ENCODE data around the gene MATK.

MATK gene

DNA sequence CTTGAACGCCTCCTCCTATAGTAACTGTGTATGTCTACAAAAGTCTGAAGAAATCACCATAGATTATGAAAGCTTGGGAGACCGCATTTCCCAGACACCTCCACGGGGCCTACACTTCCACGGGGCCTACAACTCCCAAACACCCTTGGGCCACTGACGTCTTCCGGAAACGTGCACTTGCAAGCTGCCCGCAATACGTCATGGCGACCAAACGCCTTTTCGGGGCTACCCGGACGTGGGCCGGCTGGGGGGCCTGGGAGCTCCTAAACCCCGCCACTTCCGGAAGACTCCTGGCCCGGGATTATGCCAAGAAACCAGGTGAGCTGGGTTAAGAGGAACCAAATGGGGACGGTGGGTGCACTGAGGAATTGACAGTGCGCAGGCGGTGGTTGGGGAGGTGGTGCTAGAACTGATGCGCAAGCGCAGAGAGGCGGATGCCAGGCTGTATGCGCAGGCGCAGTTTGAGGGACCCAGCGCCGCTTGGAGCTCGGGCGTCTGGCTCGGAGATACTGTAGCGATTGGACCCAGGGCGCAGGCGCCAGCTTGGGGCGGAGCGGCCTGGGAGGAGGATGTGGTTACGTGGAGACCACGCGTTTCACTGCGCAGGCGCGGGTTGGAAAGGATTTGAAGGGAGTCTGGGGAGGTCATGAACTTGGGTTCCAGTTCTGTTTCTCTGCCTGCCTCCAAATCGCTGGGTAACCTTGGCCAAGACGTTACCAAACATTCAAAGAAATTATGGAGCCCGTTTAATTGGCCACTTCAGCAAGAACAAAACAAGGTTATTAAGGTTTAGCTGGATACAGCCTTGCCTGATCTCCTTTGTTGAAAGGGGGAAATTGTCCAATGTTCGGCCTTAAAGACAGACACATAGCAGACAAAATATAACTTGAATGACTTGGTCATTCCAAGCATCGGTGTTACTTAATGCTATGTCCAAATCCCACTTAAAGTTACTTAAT, 23.4 kb downstream of the MATK start, which contains the start of gene MRPL54 (continued):
- TF ChIP-seq, protein P1, sequence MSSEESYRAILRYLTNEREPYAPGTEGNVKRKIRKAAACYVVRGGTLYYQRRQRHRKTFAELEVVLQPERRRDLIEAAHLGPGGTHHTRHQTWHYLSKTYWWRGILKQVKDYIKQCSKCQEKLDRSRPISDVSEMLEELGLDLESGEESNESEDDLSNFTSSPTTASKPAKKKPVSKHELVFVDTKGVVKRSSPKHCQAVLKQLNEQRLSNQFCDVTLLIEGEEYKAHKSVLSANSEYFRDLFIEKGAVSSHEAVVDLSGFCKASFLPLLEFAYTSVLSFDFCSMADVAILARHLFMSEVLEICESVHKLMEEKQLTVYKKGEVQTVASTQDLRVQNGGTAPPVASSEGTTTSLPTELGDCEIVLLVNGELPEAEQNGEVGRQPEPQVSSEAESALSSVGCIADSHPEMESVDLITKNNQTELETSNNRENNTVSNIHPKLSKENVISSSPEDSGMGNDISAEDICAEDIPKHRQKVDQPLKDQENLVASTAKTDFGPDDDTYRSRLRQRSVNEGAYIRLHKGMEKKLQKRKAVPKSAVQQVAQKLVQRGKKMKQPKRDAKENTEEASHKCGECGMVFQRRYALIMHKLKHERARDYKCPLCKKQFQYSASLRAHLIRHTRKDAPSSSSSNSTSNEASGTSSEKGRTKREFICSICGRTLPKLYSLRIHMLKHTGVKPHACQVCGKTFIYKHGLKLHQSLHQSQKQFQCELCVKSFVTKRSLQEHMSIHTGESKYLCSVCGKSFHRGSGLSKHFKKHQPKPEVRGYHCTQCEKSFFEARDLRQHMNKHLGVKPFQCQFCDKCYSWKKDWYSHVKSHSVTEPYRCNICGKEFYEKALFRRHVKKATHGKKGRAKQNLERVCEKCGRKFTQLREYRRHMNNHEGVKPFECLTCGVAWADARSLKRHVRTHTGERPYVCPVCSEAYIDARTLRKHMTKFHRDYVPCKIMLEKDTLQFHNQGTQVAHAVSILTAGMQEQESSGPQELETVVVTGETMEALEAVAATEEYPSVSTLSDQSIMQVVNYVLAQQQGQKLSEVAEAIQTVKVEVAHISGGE (tag by site-specific recombination; conservative IDR thresholded peaks at IDR 0.05; ENCODE audit: low read depth): peak; percentile 96
- TF ChIP-seq ZNF521 (tag by site-specific recombination; IDR thresholded peaks at IDR 0.05) (no peak), ZNF473 (tag by site-specific recombination; IDR thresholded peaks at IDR 0.05) (no peak), ZNF76 (tag by site-specific recombination; IDR thresholded peaks at IDR 0.05; ENCODE audit: borderline replicate concordance, low read depth) (peak; percentile 98), MEIS1 (CRISPR knock-in tag; IDR thresholded peaks at IDR 0.05; ENCODE audit: borderline replicate concordance) (no peak), ZNF544 (tag by site-specific recombination; IDR thresholded peaks at IDR 0.05) (no peak), ZNF776 (tag by site-specific recombination; IDR thresholded peaks at IDR 0.05; ENCODE audit: borderline replicate concordance) (no peak), ZNF626 (tag by site-specific recombination; IDR thresholded peaks at IDR 0.05) (no peak), ZNF335 (tag by site-specific recombination; conservative IDR thresholded peaks at IDR 0.05) (peak; percentile 99), ZXDB (tag by site-specific recombination; IDR thresholded peaks at IDR 0.05) (peak; percentile 85), ZNF24 (tag by site-specific recombination; IDR thresholded peaks at IDR 0.05) (0 out of 2 replicates have a peak, but pooled peaks have one; percentile 34), ZSCAN30 (tag by site-specific recombination; IDR thresholded peaks at IDR 0.05) (no peak), ZBTB7A (tag by site-specific recombination; IDR thresholded peaks at IDR 0.05; ENCODE audit: low read depth) (no peak), ZEB2 (tag by site-specific recombination; IDR thresholded peaks at IDR 0.05) (peak; percentile 94), ZNF529 (tag by site-specific recombination; IDR thresholded peaks at IDR 0.05; ENCODE audit: insufficient replicate concordance) (no peak), SETDB1 (IDR thresholded peaks at IDR 0.05; ENCODE audit: insufficient read length, low read length) (no peak), ZNF391 (tag by site-specific recombination; IDR thresholded peaks at IDR 0.05; ENCODE audit: borderline replicate concordance, low read depth) (no peak; the same call in 1 of the 2 replicates), SP3 (tag by site-specific recombination; IDR thresholded peaks at IDR 0.05) (peak; percentile 70), ZNF596 (tag by site-specific recombination; IDR thresholded peaks at IDR 0.05) (no peak), ZNF654 (tag by site-specific recombination; IDR thresholded peaks at IDR 0.05; ENCODE audit: low read depth) (no peak)
- TF ChIP-seq, protein P2, sequence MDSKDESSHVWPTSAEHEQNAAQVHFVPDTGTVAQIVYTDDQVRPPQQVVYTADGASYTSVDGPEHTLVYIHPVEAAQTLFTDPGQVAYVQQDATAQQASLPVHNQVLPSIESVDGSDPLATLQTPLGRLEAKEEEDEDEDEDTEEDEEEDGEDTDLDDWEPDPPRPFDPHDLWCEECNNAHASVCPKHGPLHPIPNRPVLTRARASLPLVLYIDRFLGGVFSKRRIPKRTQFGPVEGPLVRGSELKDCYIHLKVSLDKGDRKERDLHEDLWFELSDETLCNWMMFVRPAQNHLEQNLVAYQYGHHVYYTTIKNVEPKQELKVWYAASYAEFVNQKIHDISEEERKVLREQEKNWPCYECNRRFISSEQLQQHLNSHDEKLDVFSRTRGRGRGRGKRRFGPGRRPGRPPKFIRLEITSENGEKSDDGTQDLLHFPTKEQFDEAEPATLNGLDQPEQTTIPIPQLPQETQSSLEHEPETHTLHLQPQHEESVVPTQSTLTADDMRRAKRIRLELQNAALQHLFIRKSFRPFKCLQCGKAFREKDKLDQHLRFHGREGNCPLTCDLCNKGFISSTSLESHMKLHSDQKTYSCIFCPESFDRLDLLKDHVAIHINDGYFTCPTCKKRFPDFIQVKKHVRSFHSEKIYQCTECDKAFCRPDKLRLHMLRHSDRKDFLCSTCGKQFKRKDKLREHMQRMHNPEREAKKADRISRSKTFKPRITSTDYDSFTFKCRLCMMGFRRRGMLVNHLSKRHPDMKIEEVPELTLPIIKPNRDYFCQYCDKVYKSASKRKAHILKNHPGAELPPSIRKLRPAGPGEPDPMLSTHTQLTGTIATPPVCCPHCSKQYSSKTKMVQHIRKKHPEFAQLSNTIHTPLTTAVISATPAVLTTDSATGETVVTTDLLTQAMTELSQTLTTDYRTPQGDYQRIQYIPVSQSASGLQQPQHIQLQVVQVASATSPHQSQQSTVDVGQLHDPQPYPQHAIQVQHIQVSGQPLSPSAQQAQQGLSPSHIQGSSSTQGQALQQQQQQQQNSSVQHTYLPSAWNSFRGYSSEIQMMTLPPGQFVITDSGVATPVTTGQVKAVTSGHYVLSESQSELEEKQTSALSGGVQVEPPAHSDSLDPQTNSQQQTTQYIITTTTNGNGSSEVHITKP (tag by site-specific recombination; IDR thresholded peaks at IDR 0.05): peak; percentile 82; the same call in 1 of the 2 replicates
- TF ChIP-seq, protein P3, sequence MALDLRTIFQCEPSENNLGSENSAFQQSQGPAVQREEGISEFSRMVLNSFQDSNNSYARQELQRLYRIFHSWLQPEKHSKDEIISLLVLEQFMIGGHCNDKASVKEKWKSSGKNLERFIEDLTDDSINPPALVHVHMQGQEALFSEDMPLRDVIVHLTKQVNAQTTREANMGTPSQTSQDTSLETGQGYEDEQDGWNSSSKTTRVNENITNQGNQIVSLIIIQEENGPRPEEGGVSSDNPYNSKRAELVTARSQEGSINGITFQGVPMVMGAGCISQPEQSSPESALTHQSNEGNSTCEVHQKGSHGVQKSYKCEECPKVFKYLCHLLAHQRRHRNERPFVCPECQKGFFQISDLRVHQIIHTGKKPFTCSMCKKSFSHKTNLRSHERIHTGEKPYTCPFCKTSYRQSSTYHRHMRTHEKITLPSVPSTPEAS (tag by site-specific recombination; IDR thresholded peaks at IDR 0.05): no peak
- TF ChIP-seq, protein P4, sequence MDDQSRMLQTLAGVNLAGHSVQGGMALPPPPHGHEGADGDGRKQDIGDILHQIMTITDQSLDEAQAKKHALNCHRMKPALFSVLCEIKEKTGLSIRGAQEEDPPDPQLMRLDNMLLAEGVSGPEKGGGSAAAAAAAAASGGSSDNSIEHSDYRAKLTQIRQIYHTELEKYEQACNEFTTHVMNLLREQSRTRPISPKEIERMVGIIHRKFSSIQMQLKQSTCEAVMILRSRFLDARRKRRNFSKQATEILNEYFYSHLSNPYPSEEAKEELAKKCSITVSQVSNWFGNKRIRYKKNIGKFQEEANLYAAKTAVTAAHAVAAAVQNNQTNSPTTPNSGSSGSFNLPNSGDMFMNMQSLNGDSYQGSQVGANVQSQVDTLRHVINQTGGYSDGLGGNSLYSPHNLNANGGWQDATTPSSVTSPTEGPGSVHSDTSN (CRISPR knock-in tag; IDR thresholded peaks at IDR 0.05): no peak
- TF ChIP-seq, protein P5, sequence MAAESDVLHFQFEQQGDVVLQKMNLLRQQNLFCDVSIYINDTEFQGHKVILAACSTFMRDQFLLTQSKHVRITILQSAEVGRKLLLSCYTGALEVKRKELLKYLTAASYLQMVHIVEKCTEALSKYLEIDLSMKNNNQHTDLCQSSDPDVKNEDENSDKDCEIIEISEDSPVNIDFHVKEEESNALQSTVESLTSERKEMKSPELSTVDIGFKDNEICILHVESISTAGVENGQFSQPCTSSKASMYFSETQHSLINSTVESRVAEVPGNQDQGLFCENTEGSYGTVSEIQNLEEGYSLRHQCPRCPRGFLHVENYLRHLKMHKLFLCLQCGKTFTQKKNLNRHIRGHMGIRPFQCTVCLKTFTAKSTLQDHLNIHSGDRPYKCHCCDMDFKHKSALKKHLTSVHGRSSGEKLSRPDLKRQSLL (tag by site-specific recombination; IDR thresholded peaks at IDR 0.05): no peak

Data from HEK293 (cell line).